HFFc6 (cell line): ENCODE data around the gene ACTR6. TPM values are rescaled to one million over a fixed set of nuclear protein-coding genes. Genes with fewer than 3 reads are reported as not detected.
"Not testable (repeated sequence)": the region's sequence is repeated elsewhere in the genome, so short reads cannot be mapped to it uniquely, and the experiment has no call there.

Experiments used
- DNase-seq: peaks from one replicate; pipeline ENCODE4 v3.0.0-alpha.2; 2018
- H3K27ac Mint-ChIP-seq: 2 replicates; pipeline ENCODE4 v1.8.0; 2020; ENCODE audit warnings: mild to moderate bottlenecking, mixed read lengths
- H3K27me3 Mint-ChIP-seq: 2 replicates; pipeline ENCODE4 v1.8.0; 2021; ENCODE audit warnings: mild to moderate bottlenecking, moderate library complexity, mixed read lengths; ENCODE audit not compliant: insufficient read depth
- H3K36me3 Mint-ChIP-seq: 2 replicates; pipeline ENCODE4 v1.8.0; 2021; ENCODE audit warnings: low read depth, mixed read lengths
- H3K4me1 Mint-ChIP-seq: 2 replicates; pipeline ENCODE4 v1.8.0; 2020; ENCODE audit warnings: low read depth, mixed read lengths
- H3K4me3 Mint-ChIP-seq: 2 replicates; pipeline ENCODE4 v1.8.0; 2020; ENCODE audit warnings: mild to moderate bottlenecking, moderate library complexity, mixed read lengths
- H3K9me3 Mint-ChIP-seq: 2 replicates; pipeline ENCODE4 v1.8.0; 2020; ENCODE audit warnings: mild to moderate bottlenecking, mixed read lengths
- total RNA-seq, 6 experiments: library from RNA; stranded (reverse); fragmentation: NEBNext Ultra II Directional; extraction: Animal tissue kit (Norgen Biotek cat#: 25700); gene quantifications; 2 replicates in 1 of 6; 3 replicates in 5 of 6; pipeline ENCODE4 v1.2.3, GENCODE V29; 2021
- TF ChIP-seq, protein P1 (sequence below): fragments of 200-600 bp; sonication (generic); IDR thresholded peaks from 2 replicates; pipeline ENCODE4 v1.5.0; 2021; ENCODE audit warnings: antibody characterized with exemption, mild to moderate bottlenecking

Gene ACTR6
- total RNA-seq, 6 experiments from 2014 or later: 23.2 to 29.2 (median 24.9) TPM

DNA sequence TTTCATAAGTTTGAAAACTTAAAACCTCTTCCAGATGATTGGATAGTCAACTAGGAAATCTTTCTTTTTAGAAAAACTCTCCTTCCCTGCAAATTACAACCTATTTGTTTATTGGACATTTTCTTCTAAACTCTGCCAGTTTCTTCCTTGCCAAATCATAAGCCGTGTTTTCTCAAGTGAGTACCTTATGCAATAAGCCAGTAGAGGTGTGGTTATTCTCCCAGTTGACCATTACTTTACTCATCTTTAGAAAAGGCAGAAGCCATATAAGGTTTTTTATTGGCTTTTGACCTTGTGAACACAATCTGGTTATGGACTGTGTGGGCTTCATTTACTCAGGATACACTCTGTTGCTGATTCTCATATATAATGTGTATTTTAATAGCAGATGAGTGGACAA lies 14.6 kb downstream of the ACTR6 start:
- H3K27ac Mint-ChIP-seq: no peak overlapping the region
- TF ChIP-seq, protein P1, sequence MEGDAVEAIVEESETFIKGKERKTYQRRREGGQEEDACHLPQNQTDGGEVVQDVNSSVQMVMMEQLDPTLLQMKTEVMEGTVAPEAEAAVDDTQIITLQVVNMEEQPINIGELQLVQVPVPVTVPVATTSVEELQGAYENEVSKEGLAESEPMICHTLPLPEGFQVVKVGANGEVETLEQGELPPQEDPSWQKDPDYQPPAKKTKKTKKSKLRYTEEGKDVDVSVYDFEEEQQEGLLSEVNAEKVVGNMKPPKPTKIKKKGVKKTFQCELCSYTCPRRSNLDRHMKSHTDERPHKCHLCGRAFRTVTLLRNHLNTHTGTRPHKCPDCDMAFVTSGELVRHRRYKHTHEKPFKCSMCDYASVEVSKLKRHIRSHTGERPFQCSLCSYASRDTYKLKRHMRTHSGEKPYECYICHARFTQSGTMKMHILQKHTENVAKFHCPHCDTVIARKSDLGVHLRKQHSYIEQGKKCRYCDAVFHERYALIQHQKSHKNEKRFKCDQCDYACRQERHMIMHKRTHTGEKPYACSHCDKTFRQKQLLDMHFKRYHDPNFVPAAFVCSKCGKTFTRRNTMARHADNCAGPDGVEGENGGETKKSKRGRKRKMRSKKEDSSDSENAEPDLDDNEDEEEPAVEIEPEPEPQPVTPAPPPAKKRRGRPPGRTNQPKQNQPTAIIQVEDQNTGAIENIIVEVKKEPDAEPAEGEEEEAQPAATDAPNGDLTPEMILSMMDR: no peak
- no peaks in the 10 kb centered on the region for H3K4me1 Mint-ChIP-seq
- no peaks in the 10 kb centered on the region for H3K36me3 Mint-ChIP-seq
- no peak for DNase-seq
- no peaks in the 10 kb centered on the region for H3K27me3 Mint-ChIP-seq
- H3K9me3 Mint-ChIP-seq: no peaks in the 10 kb centered on the region
- H3K4me3 Mint-ChIP-seq: no peak overlapping the region

DNA sequence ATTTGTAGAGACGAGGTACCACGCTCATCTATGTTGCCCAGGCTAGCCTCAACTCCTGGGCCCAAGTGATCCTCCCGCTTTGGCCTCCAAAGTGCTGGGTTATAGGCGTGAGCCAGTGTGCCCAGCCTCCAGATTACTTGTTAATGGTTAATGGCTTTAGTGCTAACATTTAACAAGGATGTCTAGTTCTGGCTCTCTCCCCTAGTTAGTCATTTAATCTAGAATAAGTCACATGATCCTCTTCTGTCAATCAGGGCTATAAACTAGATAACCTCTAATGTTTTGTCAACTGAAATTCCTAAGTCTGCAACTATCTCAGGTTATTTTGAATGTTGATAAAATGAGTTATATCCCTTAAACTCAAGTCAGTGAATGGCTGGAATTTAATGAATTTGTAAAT lies 15.7 kb downstream of the ACTR6 start:
- no peaks in the 10 kb centered on the region for H3K9me3 Mint-ChIP-seq
- DNase-seq: no peak
- H3K36me3 Mint-ChIP-seq: no peaks in the 10 kb centered on the region
- no peaks in the 10 kb centered on the region for H3K27me3 Mint-ChIP-seq
- H3K27ac Mint-ChIP-seq: no peak overlapping the region
- no peak overlapping the region for H3K4me3 Mint-ChIP-seq
- TF ChIP-seq, protein P1: no peak
- H3K4me1 Mint-ChIP-seq: no peaks in the 10 kb centered on the region

DNA sequence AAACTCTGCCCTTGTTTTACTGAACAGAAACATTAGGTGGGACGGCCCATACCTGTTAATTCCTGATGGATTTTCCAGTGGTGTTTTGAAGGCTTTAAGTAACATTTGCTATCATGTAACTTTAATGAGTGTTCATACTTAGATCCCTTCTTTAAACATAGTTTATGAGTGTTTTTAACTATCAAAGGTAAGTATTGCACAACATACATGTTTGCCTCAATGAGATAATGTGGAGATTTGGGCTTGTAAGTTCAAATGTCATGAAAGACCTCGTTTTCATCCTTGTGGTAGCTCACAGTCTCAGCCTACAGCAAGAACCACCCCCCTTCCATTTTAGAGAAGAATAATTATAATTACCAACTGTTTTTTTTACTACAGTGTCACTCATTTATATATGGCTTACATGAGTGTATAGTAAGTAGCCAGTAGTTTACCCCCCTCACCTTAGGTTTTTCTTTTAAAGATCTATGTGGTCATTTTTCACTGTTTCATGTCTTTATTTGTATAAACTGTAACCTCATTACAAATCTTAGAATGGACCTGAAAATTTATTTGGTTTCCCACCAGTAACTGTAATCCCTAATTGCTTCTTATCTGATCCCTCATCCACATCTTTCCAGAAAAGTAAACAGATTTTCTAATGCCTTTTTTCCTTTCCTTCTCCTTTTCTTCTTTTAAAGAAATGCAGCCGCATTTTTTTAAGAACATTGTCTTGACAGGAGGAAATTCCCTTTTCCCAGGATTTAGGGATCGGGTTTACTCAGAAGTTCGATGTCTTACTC lies 18.9 kb downstream of the ACTR6 start:
- TF ChIP-seq, protein P1: no peak
- Mint-ChIP-seq H3K9me3 (no peaks in the 10 kb centered on the region), H3K36me3 (peaks cover 5% of the 10 kb centered on the region), H3K27ac (no peak overlapping the region), H3K27me3 (no peaks in the 10 kb centered on the region), H3K4me1 (no peaks in the 10 kb centered on the region), H3K4me3 (no peak overlapping the region)
- no peak for DNase-seq

DNA sequence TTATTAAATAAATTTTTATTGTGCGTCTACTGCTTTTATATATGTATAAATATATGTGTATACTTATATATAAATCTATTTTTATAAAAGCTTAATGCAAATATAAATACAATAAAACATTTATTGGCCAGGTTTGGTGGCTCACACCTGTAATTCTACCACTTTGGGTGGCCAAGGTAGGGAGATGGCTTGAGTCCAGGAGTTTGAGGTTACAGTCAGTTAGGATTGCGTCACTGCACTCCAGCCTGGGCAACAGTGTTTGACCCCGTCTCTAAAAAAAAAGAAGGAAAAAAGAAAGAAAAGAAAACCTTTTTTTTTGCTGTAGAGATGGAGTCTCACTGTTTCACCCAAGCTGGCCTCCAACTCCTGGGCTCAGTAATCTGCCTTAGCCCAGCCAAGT lies 20.9 kb downstream of the ACTR6 start:
- Mint-ChIP-seq H3K4me1 (no peaks in the 10 kb centered on the region), H3K9me3 (no peaks in the 10 kb centered on the region), H3K27me3 (no peaks in the 10 kb centered on the region), H3K36me3 (peaks cover 5% of the 10 kb centered on the region), H3K27ac (no peak overlapping the region), H3K4me3 (no peak overlapping the region)
- TF ChIP-seq, protein P1: no peak
- no peak for DNase-seq

DNA sequence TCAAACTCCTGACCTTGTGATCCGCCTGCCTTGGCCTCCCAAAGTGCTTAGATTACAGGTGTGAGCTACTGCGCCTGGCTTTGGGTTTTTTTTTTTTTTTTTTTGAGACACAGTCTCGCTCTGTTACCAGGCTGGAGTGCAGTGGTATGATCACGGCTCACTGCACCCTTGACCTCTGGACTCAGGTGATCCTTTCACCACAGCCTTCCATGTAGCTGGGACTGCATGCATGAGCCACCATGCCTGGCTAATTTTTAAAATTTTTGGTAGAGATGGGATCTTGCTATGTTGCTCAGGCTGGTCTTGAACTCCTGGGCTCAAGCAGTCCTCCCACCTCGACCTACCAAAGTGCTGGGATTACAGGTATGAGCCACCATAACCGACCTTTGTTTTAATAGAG lies 21.6 kb downstream of the ACTR6 start:
- not testable (repeated sequence) for H3K4me1 Mint-ChIP-seq, H3K4me3 Mint-ChIP-seq, H3K36me3 Mint-ChIP-seq, H3K27me3 Mint-ChIP-seq, DNase-seq, H3K9me3 Mint-ChIP-seq, H3K27ac Mint-ChIP-seq

DNA sequence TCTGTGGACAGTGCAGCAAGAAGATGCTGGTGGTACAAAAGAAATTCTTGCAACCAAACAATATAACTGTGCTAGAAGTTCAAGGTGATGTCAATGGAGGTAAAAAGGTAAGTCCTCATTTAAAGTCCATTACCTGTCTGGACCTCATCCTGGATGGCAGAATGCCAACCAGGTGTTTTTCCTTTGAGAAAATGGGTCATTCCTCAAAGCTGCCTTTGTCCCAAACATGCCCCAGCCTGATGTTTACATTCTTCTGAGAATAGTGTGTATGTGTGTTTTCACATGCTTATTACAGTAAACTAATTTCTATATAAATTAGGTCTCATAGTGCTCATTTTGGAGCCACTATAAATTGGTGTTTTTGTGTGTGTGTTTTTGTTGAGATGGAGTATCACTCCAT lies 24.9 kb downstream of the ACTR6 start:
- Mint-ChIP-seq H3K9me3 (no peaks in the 10 kb centered on the region), H3K27ac (no peak overlapping the region), H3K4me3 (no peak overlapping the region), H3K36me3 (peaks cover 5% of the 10 kb centered on the region), H3K4me1 (no peaks in the 10 kb centered on the region), H3K27me3 (no peaks in the 10 kb centered on the region)
- TF ChIP-seq, protein P1: no peak
- DNase-seq: no peak
